GM06990 (cell line): ENCODE data around the gene EPHA6.

Experiments used
- DNase-seq: peaks from one replicate; pipeline ENCODE4 v3.0.0-alpha.2; 2011; ENCODE audit not compliant: insufficient read length; ENCODE audit errors: extremely low read depth
- H3K27me3 ChIP-seq: replicated peaks from 2 replicates; pipeline ENCODE4 v1.6.0; 2011; ENCODE audit warnings: low read length; ENCODE audit not compliant: control insufficient read depth, insufficient read depth
- H3K36me3 ChIP-seq: 2 replicates; pipeline ENCODE4 v1.5.1; 2011; ENCODE audit warnings: low read length; ENCODE audit not compliant: control insufficient read depth, insufficient read depth
- H3K4me3 ChIP-seq: replicated peaks from 2 replicates; pipeline ENCODE4 v1.5.1; 2011; ENCODE audit warnings: low read depth, mild to moderate bottlenecking, control low read depth, low read length
- TF ChIP-seq, protein P1 (sequence below): IDR thresholded peaks from 2 replicates; pipeline ENCODE4 v1.5.1; 2011; ENCODE audit warnings: low read length, control low read depth, mild to moderate bottlenecking, inconsistent platforms; ENCODE audit not compliant: insufficient read depth, poor library complexity, severe bottlenecking

Gene EPHA6

DNA sequence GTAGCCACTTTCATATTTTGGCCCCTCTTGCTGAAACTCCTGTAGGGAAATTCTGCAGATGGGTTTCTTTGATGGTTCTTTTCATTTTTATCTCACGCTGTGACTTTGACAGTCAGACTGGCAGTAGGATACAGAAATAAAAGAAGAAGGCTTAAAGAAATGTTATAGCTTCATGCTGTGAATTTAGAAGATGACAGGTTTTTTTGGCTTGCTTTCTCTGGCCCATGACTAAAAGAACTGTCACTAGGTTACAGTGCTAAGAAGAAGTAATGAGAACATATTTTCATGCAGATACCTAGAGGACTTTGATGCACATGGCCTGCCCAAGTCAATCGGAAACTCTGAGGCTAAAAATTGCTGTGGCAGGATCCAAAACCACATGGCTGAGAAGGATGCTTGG lies 334.5 kb downstream of the EPHA6 start:
- TF ChIP-seq, protein P1, sequence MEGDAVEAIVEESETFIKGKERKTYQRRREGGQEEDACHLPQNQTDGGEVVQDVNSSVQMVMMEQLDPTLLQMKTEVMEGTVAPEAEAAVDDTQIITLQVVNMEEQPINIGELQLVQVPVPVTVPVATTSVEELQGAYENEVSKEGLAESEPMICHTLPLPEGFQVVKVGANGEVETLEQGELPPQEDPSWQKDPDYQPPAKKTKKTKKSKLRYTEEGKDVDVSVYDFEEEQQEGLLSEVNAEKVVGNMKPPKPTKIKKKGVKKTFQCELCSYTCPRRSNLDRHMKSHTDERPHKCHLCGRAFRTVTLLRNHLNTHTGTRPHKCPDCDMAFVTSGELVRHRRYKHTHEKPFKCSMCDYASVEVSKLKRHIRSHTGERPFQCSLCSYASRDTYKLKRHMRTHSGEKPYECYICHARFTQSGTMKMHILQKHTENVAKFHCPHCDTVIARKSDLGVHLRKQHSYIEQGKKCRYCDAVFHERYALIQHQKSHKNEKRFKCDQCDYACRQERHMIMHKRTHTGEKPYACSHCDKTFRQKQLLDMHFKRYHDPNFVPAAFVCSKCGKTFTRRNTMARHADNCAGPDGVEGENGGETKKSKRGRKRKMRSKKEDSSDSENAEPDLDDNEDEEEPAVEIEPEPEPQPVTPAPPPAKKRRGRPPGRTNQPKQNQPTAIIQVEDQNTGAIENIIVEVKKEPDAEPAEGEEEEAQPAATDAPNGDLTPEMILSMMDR: no peak
- DNase-seq: no peak
- Histone ChIP-seq H3K4me3 (no peak overlapping the region), H3K27me3 (no peaks in the 10 kb centered on the region), H3K36me3 (no peaks in the 10 kb centered on the region)

DNA sequence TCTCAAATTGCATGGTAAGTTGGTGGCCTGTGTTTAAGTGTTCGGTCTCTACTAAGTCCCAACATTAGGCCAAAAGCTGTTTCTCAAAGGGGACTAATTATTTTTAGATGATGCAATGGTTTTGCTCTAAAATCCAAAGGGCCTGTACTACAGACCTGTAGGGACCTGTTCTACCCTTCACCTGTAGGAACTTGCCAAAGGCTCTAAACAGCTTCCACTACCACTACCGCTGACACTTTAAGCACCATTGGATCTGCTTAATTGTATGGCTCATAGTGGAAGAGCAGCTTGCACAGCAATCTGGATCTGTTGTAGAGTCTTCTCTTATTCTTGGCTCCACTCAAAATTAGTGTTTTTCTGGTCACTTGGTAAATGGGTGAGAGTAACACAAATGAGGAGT lies 346.8 kb downstream of the EPHA6 start:
- Histone ChIP-seq H3K4me3 (no peak overlapping the region), H3K36me3 (no peaks in the 10 kb centered on the region), H3K27me3 (no peaks in the 10 kb centered on the region)
- no peak for DNase-seq
- TF ChIP-seq, protein P1: no peak

DNA sequence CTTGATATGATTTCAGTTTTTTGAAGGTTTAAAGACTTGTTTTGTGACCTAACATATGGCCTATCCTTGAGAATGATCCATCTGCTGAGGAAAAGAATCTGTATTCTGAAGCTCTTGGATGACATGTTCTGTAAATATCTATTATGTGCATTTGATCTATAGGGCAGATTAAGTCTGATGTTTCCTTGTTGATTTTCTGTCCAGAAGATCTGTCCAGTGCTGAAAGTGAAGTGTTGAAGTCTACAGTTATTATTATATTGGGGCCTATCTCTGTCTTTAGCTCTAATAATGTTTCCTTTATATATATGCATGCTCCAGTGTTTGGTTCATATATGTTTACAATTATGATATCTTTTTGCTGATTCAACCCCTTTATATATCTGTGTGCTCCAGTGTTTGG lies 362.8 kb downstream of the EPHA6 start:
- no peaks in the 10 kb centered on the region for H3K36me3 ChIP-seq
- TF ChIP-seq, protein P1: no peak
- no peak for DNase-seq
- no peak overlapping the region for H3K4me3 ChIP-seq
- H3K27me3 ChIP-seq: no peaks in the 10 kb centered on the region

DNA sequence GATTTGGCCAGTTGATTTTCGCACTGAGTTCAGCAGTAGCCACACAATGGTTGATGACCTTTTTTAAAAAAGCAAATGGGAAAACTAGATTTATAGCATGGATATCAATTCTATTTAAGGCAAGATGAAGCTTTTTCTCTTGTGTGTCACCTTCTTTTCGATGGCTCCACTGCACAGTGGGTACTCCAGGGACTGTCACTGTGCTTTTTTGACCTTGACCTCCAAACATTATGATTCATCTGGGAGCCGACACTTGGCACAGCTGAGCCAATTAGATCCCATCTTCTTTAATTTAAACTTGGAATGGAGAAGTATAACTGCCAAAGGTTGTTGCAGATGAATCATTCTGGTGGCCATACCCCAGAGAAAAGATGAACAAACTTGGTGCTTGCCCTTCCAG lies 367.3 kb downstream of the EPHA6 start:
- TF ChIP-seq, protein P1: no peak
- no peaks in the 10 kb centered on the region for H3K36me3 ChIP-seq
- no peak overlapping the region for H3K4me3 ChIP-seq
- H3K27me3 ChIP-seq: no peaks in the 10 kb centered on the region
- DNase-seq: no peak

DNA sequence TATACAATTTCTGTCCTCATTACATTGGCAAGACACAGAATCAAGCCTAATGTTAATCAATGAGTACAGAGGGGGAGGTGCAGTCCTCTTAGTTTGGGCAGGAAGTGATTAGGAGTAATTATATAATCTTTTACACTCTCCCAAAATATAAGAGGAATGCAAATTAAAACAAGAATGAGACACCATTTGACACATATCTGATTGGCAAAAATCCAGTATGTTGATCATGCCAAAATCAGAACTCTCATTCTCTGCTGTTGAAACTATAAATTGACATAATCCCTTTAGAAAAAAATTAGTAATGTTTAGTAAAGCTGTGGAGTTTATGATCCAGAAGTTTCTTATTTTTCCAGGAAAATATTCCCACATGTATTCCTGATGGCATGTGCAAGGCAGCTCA lies 373.4 kb downstream of the EPHA6 start:
- no peak for DNase-seq
- Histone ChIP-seq H3K36me3 (no peaks in the 10 kb centered on the region), H3K27me3 (no peaks in the 10 kb centered on the region), H3K4me3 (no peak overlapping the region)
- TF ChIP-seq, protein P1: no peak

DNA sequence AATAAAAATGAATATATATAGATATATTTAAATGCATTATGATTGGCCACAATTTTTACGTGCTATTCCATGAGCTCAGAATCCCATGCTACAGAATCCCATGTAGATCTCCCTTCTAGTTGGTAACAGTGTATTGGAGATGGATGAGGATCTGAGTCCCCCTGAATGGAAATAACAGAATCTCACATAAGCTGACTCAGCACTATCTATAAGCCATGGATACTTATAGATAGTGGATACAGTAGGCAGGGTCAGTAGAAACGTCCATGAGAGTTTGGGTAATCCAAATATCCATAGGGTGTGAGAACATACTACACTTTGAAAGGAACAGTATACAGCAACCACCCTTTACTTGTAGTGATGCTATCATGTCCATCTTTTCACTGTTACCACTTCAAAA lies 375.4 kb downstream of the EPHA6 start:
- TF ChIP-seq, protein P1: no peak
- no peak for DNase-seq
- H3K36me3 ChIP-seq: no peaks in the 10 kb centered on the region
- H3K27me3 ChIP-seq: no peaks in the 10 kb centered on the region
- no peak overlapping the region for H3K4me3 ChIP-seq
